Glutamatergic neuron (in vitro differentiated cells): ENCODE data around the gene RPL28. TPM values are rescaled to one million over a fixed set of nuclear protein-coding genes. Genes with fewer than 3 reads are reported as not detected.
A peak's percentile ranks its signal among the peaks of the same experiment; 100 is the strongest.

ENCODE experiments used
- DNase-seq: peaks from one replicate; pipeline ENCODE4 v3.0.0; 2022
- H3K27ac Mint-ChIP-seq: one replicate; pipeline ENCODE4 v1.8.0; 2020; ENCODE audit warnings: mild to moderate bottlenecking, mixed read lengths, inconsistent platforms; ENCODE audit not compliant: unreplicated experiment
- H3K27me3 Mint-ChIP-seq: one replicate; pipeline ENCODE4 v1.8.0; 2020; ENCODE audit warnings: mild to moderate bottlenecking, moderate library complexity, mixed read lengths, inconsistent platforms; ENCODE audit not compliant: unreplicated experiment
- H3K36me3 Mint-ChIP-seq: one replicate; pipeline ENCODE4 v1.8.0; 2020; ENCODE audit warnings: mild to moderate bottlenecking, mixed read lengths, inconsistent platforms; ENCODE audit not compliant: unreplicated experiment
- H3K4me1 Mint-ChIP-seq: one replicate; pipeline ENCODE4 v1.8.0; 2020; ENCODE audit warnings: mild to moderate bottlenecking, low read depth, mixed read lengths, inconsistent platforms; ENCODE audit not compliant: unreplicated experiment
- H3K4me3 Mint-ChIP-seq: one replicate; pipeline ENCODE4 v1.8.0; 2020; ENCODE audit warnings: mild to moderate bottlenecking, mixed read lengths, inconsistent platforms; ENCODE audit not compliant: unreplicated experiment
- H3K9me3 Mint-ChIP-seq: one replicate; pipeline ENCODE4 v1.8.0; 2020; ENCODE audit warnings: mild to moderate bottlenecking, moderate library complexity, mixed read lengths, inconsistent platforms; ENCODE audit not compliant: unreplicated experiment
- CTCF ChIP-seq: fragments of 200-600 bp; sonication (generic); IDR thresholded peaks from one replicate; pipeline ENCODE4 v1.5.0; 2021; ENCODE audit not compliant: partially characterized antibody, unreplicated experiment
- total RNA-seq: library from RNA; stranded (reverse); fragmentation: NEBNext Ultra II Directional; extraction: Animal tissue kit (Norgen Biotek cat#: 25700); gene quantifications from one replicate; pipeline ENCODE4 v1.2.1, GENCODE V29; 2021; ENCODE audit not compliant: unreplicated experiment

RPL28 gene
- total RNA-seq, 1 donor from 2014 or later = 1,087 TPM

- peaks cover 3% of the 10 kb centered on the region for H3K36me3 Mint-ChIP-seq
- peak overlapping the region; percentile 78 for H3K4me3 Mint-ChIP-seq
- H3K27me3 Mint-ChIP-seq = peaks cover 24% of the 10 kb centered on the region
- H3K4me1 Mint-ChIP-seq = peaks cover 17% of the 10 kb centered on the region
- H3K27ac Mint-ChIP-seq = peak overlapping the region; percentile 76
- DNase-seq = peak; percentile 71
- TF ChIP-seq CTCF = no peak
- peaks cover 14% of the 10 kb centered on the region for H3K9me3 Mint-ChIP-seq
Measured at GRCh38 chr19:55340784-55341147, 45.0 kb upstream of the RPL28 start.

GRCh38 chr19:55341171-55341588, 44.6 kb upstream of the RPL28 start:
- peaks cover 3% of the 10 kb centered on the region for H3K36me3 Mint-ChIP-seq
- H3K4me1 Mint-ChIP-seq = peaks cover 17% of the 10 kb centered on the region
- no peak for TF ChIP-seq CTCF
- peak; percentile 92 for DNase-seq
- H3K9me3 Mint-ChIP-seq = peaks cover 14% of the 10 kb centered on the region
- peak overlapping the region; percentile 87 for H3K4me3 Mint-ChIP-seq
- peak overlapping the region; percentile 76 for H3K27ac Mint-ChIP-seq
- H3K27me3 Mint-ChIP-seq = peaks cover 24% of the 10 kb centered on the region

GRCh38 chr19:55341595-55342531, 43.9 kb upstream of the RPL28 start:
- peaks cover 13% of the 10 kb centered on the region for H3K9me3 Mint-ChIP-seq
- peak overlapping the region; percentile 87 for H3K4me3 Mint-ChIP-seq
- H3K27ac Mint-ChIP-seq = peak overlapping the region; percentile 15
- no peak for DNase-seq
- peaks cover 17% of the 10 kb centered on the region for H3K4me1 Mint-ChIP-seq
- TF ChIP-seq CTCF = no peak
- peaks cover 3% of the 10 kb centered on the region for H3K36me3 Mint-ChIP-seq
- peaks cover 24% of the 10 kb centered on the region for H3K27me3 Mint-ChIP-seq

GRCh38 chr19:55344444-55344843, 41.3 kb upstream of the RPL28 start:
- Mint-ChIP-seq H3K36me3 (peaks cover 3% of the 10 kb centered on the region), H3K27me3 (peaks cover 11% of the 10 kb centered on the region), H3K9me3 (peaks cover 6% of the 10 kb centered on the region), H3K4me3 (no peak overlapping the region), H3K27ac (no peak overlapping the region), H3K4me1 (peaks cover 29% of the 10 kb centered on the region)
- DNase-seq = no peak
- TF ChIP-seq CTCF = no peak
